HepG2 (cell line): ENCODE measurements around the gene C20orf96. TPM values are rescaled to one million over a fixed set of nuclear protein-coding genes. Genes with fewer than 3 reads are reported as not detected.

Source experiments
- AKNA ChIP-seq: sonication (generic); formaldehyde crosslinking; IDR thresholded peaks from 2 replicates; pipeline ENCODE4 v1.4.0; 2020; ENCODE audit warnings: missing genetic modification reagents, borderline replicate concordance
- ARNT ChIP-seq: fragments of 450-650 bp; IDR thresholded peaks from 2 replicates; pipeline ENCODE4 v1.6.1; 2017
- CEBPG ChIP-seq: IDR thresholded peaks from 2 replicates; pipeline ENCODE4 v1.6.1; 2016
- CENPBD1 ChIP-seq: sonication (generic); formaldehyde crosslinking; IDR thresholded peaks from 2 replicates; pipeline ENCODE4 v1.8.0; 2022; ENCODE audit warnings: missing genetic modification reagents, low read depth, mild to moderate bottlenecking, borderline replicate concordance
- CENPT ChIP-seq: sonication (generic); formaldehyde crosslinking; IDR thresholded peaks from 2 replicates; pipeline ENCODE4 v1.8.0; 2022; ENCODE audit warnings: low read depth, mild to moderate bottlenecking, moderate library complexity, missing genetic modification reagents
- EED ChIP-seq: sonication (generic); formaldehyde crosslinking; IDR thresholded peaks from 2 replicates; pipeline ENCODE4 v1.5.0; 2020; ENCODE audit warnings: mild to moderate bottlenecking, missing genetic modification reagents
- HNF4A ChIP-seq: sonication (generic); formaldehyde crosslinking; IDR thresholded peaks from 2 replicates; pipeline ENCODE4 v1.4.0; 2020; ENCODE audit warnings: missing genetic modification reagents
- MAZ ChIP-seq, 2 experiments: sonication (generic) in 1 of 2; formaldehyde crosslinking in 1 of 2; IDR thresholded peaks; 2 replicates each; pipeline versions ENCODE4 v1.5.0 to v1.6.1; 2012 to 2020; ENCODE audit warnings: low read depth in 2 of 2, mild to moderate bottlenecking in 2 of 2, borderline replicate concordance in 1 of 2, improper control_type of control experiment in 1 of 2, low read length in 1 of 2, missing genetic modification reagents in 1 of 2, moderate library complexity in 1 of 2
- REL ChIP-seq: sonication (generic); formaldehyde crosslinking; conservative IDR thresholded peaks from 2 replicates; pipeline ENCODE4 v1.8.0; 2022; ENCODE audit warnings: mild to moderate bottlenecking, missing genetic modification reagents, moderate library complexity
- SIN3A ChIP-seq: IDR thresholded peaks from 2 replicates; pipeline ENCODE4 v1.6.1; 2011; ENCODE audit warnings: low read depth, mild to moderate bottlenecking, control low read depth, low read length, borderline replicate concordance
- SIX1 ChIP-seq: sonication (generic); formaldehyde crosslinking; IDR thresholded peaks from 2 replicates; pipeline ENCODE4 v1.4.0; 2020; ENCODE audit warnings: missing genetic modification reagents, borderline replicate concordance
- SMARCE1 ChIP-seq: fragments of 450-650 bp; IDR thresholded peaks from 2 replicates; pipeline ENCODE4 v1.6.1; 2017; ENCODE audit warnings: borderline replicate concordance
- SP2 ChIP-seq: sonication (generic); formaldehyde crosslinking; IDR thresholded peaks from 2 replicates; pipeline ENCODE4 v1.5.1; 2020; ENCODE audit warnings: mild to moderate bottlenecking, missing genetic modification reagents
- ZNF224 ChIP-seq: sonication (generic); formaldehyde crosslinking; IDR thresholded peaks from 2 replicates; pipeline ENCODE4 v1.5.0; 2020; ENCODE audit warnings: mild to moderate bottlenecking, missing genetic modification reagents
- ZNF235 ChIP-seq: sonication (generic); formaldehyde crosslinking; IDR thresholded peaks from 2 replicates; pipeline ENCODE4 v1.8.1; 2023; ENCODE audit warnings: mild to moderate bottlenecking, missing genetic modification reagents, borderline replicate concordance
- ZNF264 ChIP-seq: sonication (generic); formaldehyde crosslinking; IDR thresholded peaks from 2 replicates; pipeline ENCODE4 v1.4.0; 2020; ENCODE audit warnings: missing genetic modification reagents
- ZNF350 ChIP-seq: sonication (generic); formaldehyde crosslinking; IDR thresholded peaks from 2 replicates; pipeline ENCODE4 v1.4.0; 2020; ENCODE audit warnings: mild to moderate bottlenecking, low read depth, missing genetic modification reagents, borderline replicate concordance
- ZNF547 ChIP-seq: sonication (generic); formaldehyde crosslinking; IDR thresholded peaks from 2 replicates; pipeline ENCODE4 v1.5.1; 2020; ENCODE audit warnings: mild to moderate bottlenecking, missing genetic modification reagents
- ZNF562 ChIP-seq: sonication (generic); formaldehyde crosslinking; IDR thresholded peaks from 2 replicates; pipeline ENCODE4 v1.8.0; 2022; ENCODE audit warnings: missing genetic modification reagents, borderline replicate concordance
- ZNF746 ChIP-seq: sonication (generic); formaldehyde crosslinking; IDR thresholded peaks from 2 replicates; pipeline ENCODE4 v1.8.0; 2022; ENCODE audit warnings: mild to moderate bottlenecking, missing genetic modification reagents
- ZNF879 ChIP-seq: sonication (generic); formaldehyde crosslinking; IDR thresholded peaks from 2 replicates; pipeline ENCODE4 v1.8.1; 2023; ENCODE audit warnings: missing genetic modification reagents
- polyA plus RNA-seq, 8 experiments: library from polyadenylated mRNA; depleted of rRNA in 3 of 8; stranded (reverse) in 7 of 8; unstranded in 1 of 8; fragments of >200 nt; fragmentation: Illumina TruSeq in 4 of 8; extraction: Trizol in 4 of 8; gene quantifications; 2 replicates each; pipeline versions ENCODE4 v1.2.1 to v1.2.3, GENCODE V29; 2011 to 2016; ENCODE audit warnings: low read depth in 4 of 8, missing spikeins in 1 of 8, mixed read lengths in 1 of 8; ENCODE audit not compliant: insufficient read depth in 1 of 8
- total RNA-seq, 5 experiments: library from RNA; depleted of rRNA; stranded (reverse); fragments of >200 nt; fragmentation: Illumina TruSeq; extraction: Trizol; gene quantifications; 2 replicates each; pipeline ENCODE4 v1.2.3, GENCODE V29; 2016; ENCODE audit warnings: low read depth in 1 of 5
- TF ChIP-seq, protein P1 (sequence below): sonication (generic); formaldehyde crosslinking; IDR thresholded peaks from 2 replicates; pipeline ENCODE4 v1.8.0; 2022; ENCODE audit warnings: mild to moderate bottlenecking, missing genetic modification reagents

The C20orf96 gene
- total and polyA plus RNA-seq, 2 of the 13 experiments (the other 11 are each of a cell fraction or from before 2014, with no cell fraction given): 3.8 to 20.6 TPM

GRCh38 chr20:266596-267562 is 23.7 kb downstream of the C20orf96 start (continued):
- TF ChIP-seq MAZ (IDR thresholded peaks at IDR 0.05; ENCODE audit: borderline replicate concordance, low read depth, low read length): peak; percentile 79; the same call in 1 of the 2 replicates
- TF ChIP-seq MAZ (CRISPR knock-in tag; IDR thresholded peaks at IDR 0.05; ENCODE audit: low read depth): peak; percentile 98
- no peak for TF ChIP-seq AKNA
- TF ChIP-seq EED (CRISPR knock-in tag): peak; percentile 99
- peak; percentile 65 for TF ChIP-seq HNF4A (CRISPR knock-in tag)
- peak; percentile 96 for TF ChIP-seq REL (CRISPR knock-in tag)
- TF ChIP-seq CEBPG (CRISPR knock-in tag): no peak
- TF ChIP-seq SMARCE1: no peak
- no peak; the same call in 1 of the 2 replicates for TF ChIP-seq ZNF562 (CRISPR knock-in tag)
- peak; percentile 88 for TF ChIP-seq ZNF746
- peak; percentile 99 for TF ChIP-seq ZNF224 (CRISPR knock-in tag)
- TF ChIP-seq, protein P1, sequence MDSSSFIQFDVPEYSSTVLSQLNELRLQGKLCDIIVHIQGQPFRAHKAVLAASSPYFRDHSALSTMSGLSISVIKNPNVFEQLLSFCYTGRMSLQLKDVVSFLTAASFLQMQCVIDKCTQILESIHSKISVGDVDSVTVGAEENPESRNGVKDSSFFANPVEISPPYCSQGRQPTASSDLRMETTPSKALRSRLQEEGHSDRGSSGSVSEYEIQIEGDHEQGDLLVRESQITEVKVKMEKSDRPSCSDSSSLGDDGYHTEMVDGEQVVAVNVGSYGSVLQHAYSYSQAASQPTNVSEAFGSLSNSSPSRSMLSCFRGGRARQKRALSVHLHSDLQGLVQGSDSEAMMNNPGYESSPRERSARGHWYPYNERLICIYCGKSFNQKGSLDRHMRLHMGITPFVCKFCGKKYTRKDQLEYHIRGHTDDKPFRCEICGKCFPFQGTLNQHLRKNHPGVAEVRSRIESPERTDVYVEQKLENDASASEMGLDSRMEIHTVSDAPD (CRISPR knock-in tag): peak; percentile 93
- peak; percentile 97 for TF ChIP-seq ZNF879
- peak; percentile 52; the same call in 1 of the 2 replicates for TF ChIP-seq ZNF235 (CRISPR knock-in tag)
- peak; percentile 95 for TF ChIP-seq ZNF547 (CRISPR knock-in tag)
- TF ChIP-seq SP2 (CRISPR knock-in tag): peak; percentile 37; the same call in 1 of the 2 replicates
- no peak; the same call in 1 of the 2 replicates for TF ChIP-seq SIX1
- no peak for TF ChIP-seq ZNF264 (CRISPR knock-in tag)
- no peak for TF ChIP-seq ARNT
- TF ChIP-seq SIN3A: peak; percentile 64; the same call in 1 of the 2 replicates
- peak; percentile 93 for TF ChIP-seq ZNF350 (CRISPR knock-in tag)
- no peak for TF ChIP-seq CENPT (CRISPR knock-in tag)
- TF ChIP-seq CENPBD1 (CRISPR knock-in tag): no peak
